ENCODE results near the gene IFNB1. TPM values are rescaled to one million over a fixed set of nuclear protein-coding genes. Genes with fewer than 3 reads are reported as not detected.

Gene IFNB1
- total RNA-seq, 1 donor from 2014 or later = not detected

DNA sequence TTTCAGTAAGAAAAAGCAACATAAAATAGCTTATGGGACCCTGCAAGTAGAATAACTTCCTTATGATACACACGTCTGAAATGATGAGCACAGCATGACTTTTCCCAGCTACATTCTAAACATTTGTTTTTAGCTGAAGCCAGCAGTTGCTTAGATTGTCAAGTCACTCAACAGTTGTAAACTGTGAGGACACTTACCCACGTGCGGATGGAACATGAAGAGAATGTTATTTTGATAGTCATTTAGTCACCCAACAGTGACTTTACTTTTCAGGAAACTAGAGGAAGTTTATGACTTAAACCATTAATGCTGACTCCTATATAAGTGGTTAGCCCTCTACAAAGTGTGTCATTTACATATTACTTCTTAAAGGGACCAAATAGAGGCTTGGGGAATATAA, 49.3 kb downstream of the IFNB1 start:
- DNase-seq (ENCODE audit: low spot score) = no peak
- peaks cover 10% of the 10 kb centered on the region for H3K4me1 ChIP-seq
- Mint-ChIP-seq H3K27ac (no peak overlapping the region), H3K4me3 (no peak overlapping the region), H3K27me3 (ENCODE audit: insufficient read depth, low read depth) (peaks cover 3% of the 10 kb centered on the region), H3K4me1 (peaks cover 3% of the 10 kb centered on the region), H3K9me3 (peaks cover 2% of the 10 kb centered on the region), H3K36me3 (no peaks in the 10 kb centered on the region)
- no peaks in the 10 kb centered on the region for H3K79me2 ChIP-seq (ENCODE audit: low read depth)
- no peak overlapping the region for H3K27ac ChIP-seq
- no peak overlapping the region for H3K4me2 ChIP-seq
- H3F3A ChIP-seq (ENCODE audit: low read depth) = peaks cover 14% of the 10 kb centered on the region
- TF ChIP-seq EZH2 (IDR thresholded peaks at IDR 0.05) (no peak), CTCF (IDR thresholded peaks at IDR 0.05) (no peak), EZH2phosphoT487 (IDR thresholded peaks at IDR 0.05) (no peak)
- H3K9ac ChIP-seq = no peak overlapping the region
- peaks cover 10% of the 10 kb centered on the region for H3K27me3 ChIP-seq
- H3K36me3 ChIP-seq = no peaks in the 10 kb centered on the region
- H4K20me1 ChIP-seq (ENCODE audit: low read depth) = no peaks in the 10 kb centered on the region
- no peaks in the 10 kb centered on the region for H3K9me3 ChIP-seq (ENCODE audit: low read depth)
- H2AFZ ChIP-seq (replicated peaks) = no peak overlapping the region
- H3K4me3 ChIP-seq = no peak overlapping the region

DNA sequence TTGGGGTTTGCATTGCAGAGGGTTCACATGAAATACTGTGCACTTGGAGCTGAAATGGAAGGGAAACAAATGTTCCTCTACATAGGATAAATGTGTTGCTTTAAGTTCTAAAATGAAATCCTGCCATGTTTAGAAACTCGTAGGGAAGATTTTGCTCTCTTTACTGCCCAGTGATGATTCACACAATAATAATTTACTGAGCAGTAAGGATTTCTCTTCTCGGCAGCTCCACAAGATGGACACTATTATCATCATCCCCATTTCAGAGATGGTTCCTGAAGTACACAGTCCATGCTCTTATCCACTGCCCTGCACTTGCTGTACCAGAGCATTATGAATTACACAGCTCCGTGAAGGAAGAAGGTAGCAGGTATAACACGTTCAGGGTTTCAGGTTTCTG, 50.4 kb downstream of the IFNB1 start:
- peaks cover 14% of the 10 kb centered on the region for H3F3A ChIP-seq (ENCODE audit: low read depth)
- H3K4me2 ChIP-seq = no peak overlapping the region
- no peak overlapping the region for H3K27ac ChIP-seq
- H3K9ac ChIP-seq = no peak overlapping the region
- no peak for TF ChIP-seq EZH2phosphoT487 (IDR thresholded peaks at IDR 0.05)
- TF ChIP-seq CTCF (IDR thresholded peaks at IDR 0.05) = no peak
- TF ChIP-seq EZH2 (IDR thresholded peaks at IDR 0.05) = no peak
- no peaks in the 10 kb centered on the region for H3K27me3 Mint-ChIP-seq (ENCODE audit: insufficient read depth, low read depth)
- H4K20me1 ChIP-seq (ENCODE audit: low read depth) = no peaks in the 10 kb centered on the region
- peaks cover 10% of the 10 kb centered on the region for H3K4me1 ChIP-seq
- H2AFZ ChIP-seq (replicated peaks) = no peak overlapping the region
- H3K9me3 ChIP-seq (ENCODE audit: low read depth) = no peaks in the 10 kb centered on the region
- peaks cover 7% of the 10 kb centered on the region for H3K27me3 ChIP-seq
- DNase-seq (ENCODE audit: low spot score) = no peak
- H3K4me3 ChIP-seq = no peak overlapping the region
- peaks cover 1% of the 10 kb centered on the region for H3K4me1 Mint-ChIP-seq
- H3K27ac Mint-ChIP-seq = no peak overlapping the region
- H3K4me3 Mint-ChIP-seq = no peak overlapping the region
- H3K79me2 ChIP-seq (ENCODE audit: low read depth) = no peaks in the 10 kb centered on the region
- H3K36me3 Mint-ChIP-seq = no peaks in the 10 kb centered on the region
- no peaks in the 10 kb centered on the region for H3K36me3 ChIP-seq
- peaks cover under 1% of the 10 kb centered on the region for H3K9me3 Mint-ChIP-seq

Small RNA genes lying within 50 kb of the gene (small RNA-seq; reads per million reads assigned to genes)
- gene IFNWP4 = not detected

Other genes starting within 250 kb of the IFNB1 start
- gene HACD4, start 46.3 kb downstream of the IFNB1 start, total RNA-seq (ENCODE audit: low replicate concordance) = 1.1 and 1.2 TPM in 2 replicates
- gene IFNW1, start 63.9 kb upstream of the IFNB1 start, total RNA-seq (ENCODE audit: low replicate concordance) = not detected in 2 replicates
- not detected in 2 replicates for gene IFNA21, start 88.7 kb upstream of the IFNB1 start, total RNA-seq (ENCODE audit: low replicate concordance)
- not detected in 2 replicates for gene IFNA4, start 109.6 kb upstream of the IFNB1 start, total RNA-seq (ENCODE audit: low replicate concordance)
- gene IFNA7, start 124.3 kb upstream of the IFNB1 start, total RNA-seq (ENCODE audit: low replicate concordance) = not detected in 2 replicates
- gene IFNA10, start 129.2 kb upstream of the IFNB1 start, total RNA-seq (ENCODE audit: low replicate concordance) = not detected in 2 replicates
- not detected in 2 replicates for gene IFNA16, start 139.4 kb upstream of the IFNB1 start, total RNA-seq (ENCODE audit: low replicate concordance)
- not detected in 2 replicates for gene IFNA17, start 150.3 kb upstream of the IFNB1 start, total RNA-seq (ENCODE audit: low replicate concordance)
- not detected in 2 replicates for gene IFNA14, start 162.1 kb upstream of the IFNB1 start, total RNA-seq (ENCODE audit: low replicate concordance)
- gene IFNA5, start 227.4 kb upstream of the IFNB1 start, total RNA-seq (ENCODE audit: low replicate concordance) = 0.21 TPM in 1 of 2 replicates, not detected in the other

Measured in neural progenitor cell (in vitro differentiated cells).